DOHH2 (cell line): Measurements from ENCODE around the gene KCND1.

Experiments
- H3F3A ChIP-seq: fragments of 200-600 bp; sonication (generic), shearing (Covaris generic); 2 replicates; pipeline ENCODE4 v1.6.0; 2016; ENCODE audit warnings: antibody characterized with exemption, mild to moderate bottlenecking; ENCODE audit not compliant: control insufficient read depth, insufficient read depth
- H3K27ac ChIP-seq: fragments of 200-600 bp; sonication (generic); 2 replicates; pipeline ENCODE4 v1.5.1; 2014; ENCODE audit warnings: low read depth, mild to moderate bottlenecking, low read length, moderate library complexity
- H3K27me3 ChIP-seq: fragments of 200-600 bp; sonication (generic); 2 replicates; pipeline ENCODE4 v1.6.1; 2014; ENCODE audit warnings: mild to moderate bottlenecking, low read length, mixed read lengths; ENCODE audit not compliant: control insufficient read depth
- H3K36me3 ChIP-seq: fragments of 200-600 bp; sonication (generic); 2 replicates; pipeline ENCODE4 v1.6.1; 2014; ENCODE audit warnings: mild to moderate bottlenecking, low read length, moderate library complexity, mixed read lengths; ENCODE audit not compliant: control insufficient read depth
- H3K4me1 ChIP-seq: fragments of 200-600 bp; sonication (generic); 2 replicates; pipeline ENCODE4 v1.6.1; 2014; ENCODE audit warnings: mild to moderate bottlenecking, low read length, mixed read lengths; ENCODE audit not compliant: control insufficient read depth
- H3K4me2 ChIP-seq: fragments of 200-600 bp; sonication (generic); 2 replicates; pipeline ENCODE4 v1.6.0; 2014; ENCODE audit warnings: mild to moderate bottlenecking, low read length, moderate library complexity
- H3K4me3 ChIP-seq: fragments of 200-600 bp; sonication (generic); 2 replicates; pipeline ENCODE4 v1.5.1; 2014; ENCODE audit warnings: mild to moderate bottlenecking, low read length, mixed read lengths
- H3K79me2 ChIP-seq: fragments of 200-600 bp; sonication (generic); 2 replicates; pipeline ENCODE4 v1.6.1; 2014; ENCODE audit warnings: mild to moderate bottlenecking, low read length, mixed read lengths; ENCODE audit not compliant: control insufficient read depth
- H3K9me2 ChIP-seq: fragments of 200-600 bp; sonication (generic); replicated peaks from 2 replicates; pipeline ENCODE4 v1.6.1; 2014; ENCODE audit warnings: mild to moderate bottlenecking, low read length, mixed read lengths; ENCODE audit not compliant: control insufficient read depth
- H3K9me3 ChIP-seq: fragments of 200-600 bp; sonication (generic); 2 replicates; pipeline ENCODE4 v1.6.1; 2014; ENCODE audit warnings: antibody characterized with exemption, low read length, mixed read lengths; ENCODE audit not compliant: control insufficient read depth, insufficient read depth
- H4K20me1 ChIP-seq: fragments of 200-600 bp; sonication (generic); 2 replicates; pipeline ENCODE4 v1.6.0; 2014; ENCODE audit warnings: low read depth, mild to moderate bottlenecking, antibody characterized with exemption, low read length, moderate library complexity; ENCODE audit not compliant: control insufficient read depth, insufficient read depth
- EZH2phosphoT487 ChIP-seq: fragments of 200-600 bp; sonication (generic); IDR thresholded peaks from 2 replicates; pipeline ENCODE4 v1.6.1; 2017; ENCODE audit warnings: borderline replicate concordance, mild to moderate bottlenecking, antibody characterized with exemption, low read length, moderate library complexity, mixed read lengths
- TF ChIP-seq, protein P1 (sequence below): fragments of 200-600 bp; sonication (generic); IDR thresholded peaks from one replicate; pipeline ENCODE4 v1.5.1; 2014; ENCODE audit warnings: antibody characterized with exemption, mild to moderate bottlenecking, low read depth, low read length; ENCODE audit not compliant: poor library complexity, severe bottlenecking

KCND1 gene

DNA sequence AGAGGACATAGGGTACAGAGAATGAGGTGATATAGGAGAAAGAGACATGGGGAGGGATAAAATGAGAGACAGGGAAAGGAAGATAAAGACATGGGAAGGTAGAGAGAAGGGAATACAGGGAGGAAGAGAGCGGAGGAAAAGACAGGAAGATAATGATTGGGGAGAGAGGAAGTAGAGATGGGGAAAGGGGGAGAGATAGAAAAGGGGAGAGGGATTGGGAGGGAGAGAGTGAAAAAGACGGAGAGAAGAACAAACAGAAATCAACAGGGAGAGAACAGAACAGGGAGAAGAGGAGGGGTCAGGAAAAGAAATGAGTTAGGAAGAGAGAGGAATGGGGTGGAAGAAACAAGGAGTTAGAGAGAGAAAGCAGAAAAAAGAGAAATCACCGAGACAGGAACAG, 25.8 kb upstream of the KCND1 start:
- no peak for TF ChIP-seq EZH2phosphoT487
- TF ChIP-seq, protein P1, sequence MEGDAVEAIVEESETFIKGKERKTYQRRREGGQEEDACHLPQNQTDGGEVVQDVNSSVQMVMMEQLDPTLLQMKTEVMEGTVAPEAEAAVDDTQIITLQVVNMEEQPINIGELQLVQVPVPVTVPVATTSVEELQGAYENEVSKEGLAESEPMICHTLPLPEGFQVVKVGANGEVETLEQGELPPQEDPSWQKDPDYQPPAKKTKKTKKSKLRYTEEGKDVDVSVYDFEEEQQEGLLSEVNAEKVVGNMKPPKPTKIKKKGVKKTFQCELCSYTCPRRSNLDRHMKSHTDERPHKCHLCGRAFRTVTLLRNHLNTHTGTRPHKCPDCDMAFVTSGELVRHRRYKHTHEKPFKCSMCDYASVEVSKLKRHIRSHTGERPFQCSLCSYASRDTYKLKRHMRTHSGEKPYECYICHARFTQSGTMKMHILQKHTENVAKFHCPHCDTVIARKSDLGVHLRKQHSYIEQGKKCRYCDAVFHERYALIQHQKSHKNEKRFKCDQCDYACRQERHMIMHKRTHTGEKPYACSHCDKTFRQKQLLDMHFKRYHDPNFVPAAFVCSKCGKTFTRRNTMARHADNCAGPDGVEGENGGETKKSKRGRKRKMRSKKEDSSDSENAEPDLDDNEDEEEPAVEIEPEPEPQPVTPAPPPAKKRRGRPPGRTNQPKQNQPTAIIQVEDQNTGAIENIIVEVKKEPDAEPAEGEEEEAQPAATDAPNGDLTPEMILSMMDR = no peak
- H3K4me1 ChIP-seq = peaks cover 7% of the 10 kb centered on the region
- no peaks in the 10 kb centered on the region for H3F3A ChIP-seq
- H3K27ac ChIP-seq = no peak overlapping the region
- no peak overlapping the region for H3K4me2 ChIP-seq
- H4K20me1 ChIP-seq = no peaks in the 10 kb centered on the region
- peaks cover 20% of the 10 kb centered on the region for H3K79me2 ChIP-seq
- no peaks in the 10 kb centered on the region; the same call in 1 of the 2 replicates for H3K9me2 ChIP-seq
- H3K9me3 ChIP-seq = no peaks in the 10 kb centered on the region
- no peak overlapping the region for H3K4me3 ChIP-seq
- no peaks in the 10 kb centered on the region for H3K27me3 ChIP-seq
- peaks cover 55% of the 10 kb centered on the region for H3K36me3 ChIP-seq

DNA sequence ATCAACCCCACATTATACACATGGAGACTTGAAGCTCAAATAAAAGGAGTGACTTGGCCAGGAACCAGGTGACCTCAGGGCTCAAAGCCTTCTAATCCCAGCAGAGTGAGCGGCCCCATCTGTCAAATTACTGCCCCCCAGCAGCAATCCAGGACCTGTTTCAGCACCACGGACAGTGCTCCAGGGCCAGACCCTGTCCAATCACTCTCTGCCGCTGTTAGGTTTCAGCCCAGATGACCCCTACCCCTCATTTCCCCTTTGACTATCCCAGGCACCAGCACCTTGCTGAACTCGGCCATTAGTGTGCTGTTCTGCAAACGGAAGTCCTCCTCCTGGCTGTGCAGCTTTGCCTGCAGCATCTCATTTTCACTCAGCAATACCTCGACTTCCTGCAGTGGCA, 25.3 kb upstream of the KCND1 start:
- H3F3A ChIP-seq = no peaks in the 10 kb centered on the region
- TF ChIP-seq, protein P1 = no peak
- no peak for TF ChIP-seq EZH2phosphoT487
- peaks cover 7% of the 10 kb centered on the region for H3K4me1 ChIP-seq
- H3K4me2 ChIP-seq = no peak overlapping the region
- no peaks in the 10 kb centered on the region for H3K9me3 ChIP-seq
- peaks cover 20% of the 10 kb centered on the region for H3K79me2 ChIP-seq
- H3K9me2 ChIP-seq = no peaks in the 10 kb centered on the region; the same call in 1 of the 2 replicates
- peaks cover 55% of the 10 kb centered on the region for H3K36me3 ChIP-seq
- no peaks in the 10 kb centered on the region for H3K27me3 ChIP-seq
- no peak overlapping the region for H3K27ac ChIP-seq
- H3K4me3 ChIP-seq = no peak overlapping the region
- no peaks in the 10 kb centered on the region for H4K20me1 ChIP-seq

DNA sequence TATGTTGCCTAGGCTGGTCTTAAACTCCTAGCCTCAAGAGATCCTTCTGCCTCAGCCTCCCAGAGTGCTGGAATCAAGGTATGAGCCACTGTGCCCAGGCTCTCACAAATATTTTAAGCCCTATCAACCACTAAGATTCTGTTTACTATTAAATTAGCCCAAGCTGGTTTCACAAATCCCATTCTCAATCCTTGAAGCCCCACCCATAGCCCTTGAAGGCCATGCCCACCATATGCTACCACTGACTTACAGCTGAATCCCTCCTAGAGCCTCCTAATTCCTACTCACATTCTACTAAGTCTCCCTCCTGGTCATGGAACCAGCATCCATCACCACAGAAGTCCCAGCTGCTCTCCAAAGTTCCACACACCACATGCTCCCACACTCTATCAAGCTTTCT, 20.7 kb upstream of the KCND1 start:
- no peaks in the 10 kb centered on the region for H4K20me1 ChIP-seq
- H3K4me3 ChIP-seq = no peak overlapping the region

More for the DNA sequence above, 20.7 kb upstream of the KCND1 start:
- Histone ChIP-seq H3K36me3 (peaks cover 41% of the 10 kb centered on the region), H3F3A (no peaks in the 10 kb centered on the region), H3K4me1 (no peaks in the 10 kb centered on the region), H3K9me3 (no peaks in the 10 kb centered on the region), H3K27ac (no peak overlapping the region), H3K4me2 (no peak overlapping the region), H3K27me3 (no peaks in the 10 kb centered on the region), H3K9me2 (no peaks in the 10 kb centered on the region), H3K79me2 (no peaks in the 10 kb centered on the region)
- no peak for TF ChIP-seq EZH2phosphoT487
- TF ChIP-seq, protein P1 = no peak
